Right lobe of liver (tissue), 4 donors: ENCODE data around the gene SMC5.

Experiments used
- CTCF ChIP-seq, 4 donors: fragments of 200-600 bp in 3 of 4; fragments of 450-650 bp in 1 of 4; IDR thresholded peaks; one replicate each; pipeline versions ENCODE4 v1.5.1 to v1.8.0; 2016 to 2022; ENCODE audit warnings: antibody characterized with exemption in 4 of 4, mild to moderate bottlenecking in 2 of 4
- POLR2A ChIP-seq: fragments of 450-650 bp; IDR thresholded peaks from one replicate; pipeline ENCODE4 v1.6.1; 2017; ENCODE audit warnings: antibody characterized with exemption, mild to moderate bottlenecking
- donor health status: DM: no; HTN: no; CAD: no.
- donor health status: DM: no; HTN: no; CAD: no.
- donor health status: DM: no; HTN: yes; CAD: no.

GRCh38 chr9:70403618-70404025 is 144.8 kb downstream of the SMC5 start:
- no peak for TF ChIP-seq POLR2A
- TF ChIP-seq CTCF (IDR thresholded peaks at IDR 0.05) = no peak
